Lung microvascular endothelial cell (primary cell): Measurements from ENCODE around the gene CGN. TPM values are rescaled to one million over a fixed set of nuclear protein-coding genes. Genes with fewer than 3 reads are reported as not detected.
A peak's percentile ranks its signal among the peaks of the same experiment; 100 is the strongest.

Source experiments
- DNase-seq, 2 donors: peaks; one replicate each; pipeline versions ENCODE4 v3.0.0 to v3.0.0-alpha.2; 2010; ENCODE audit warnings: low read depth in 2 of 2
- total RNA-seq: library from RNA; depleted of rRNA; stranded (reverse); fragments of >200 nt; gene quantifications from 2 replicates; pipeline ENCODE4 v1.2.1, GENCODE V29; 2014

The CGN gene, protein sequence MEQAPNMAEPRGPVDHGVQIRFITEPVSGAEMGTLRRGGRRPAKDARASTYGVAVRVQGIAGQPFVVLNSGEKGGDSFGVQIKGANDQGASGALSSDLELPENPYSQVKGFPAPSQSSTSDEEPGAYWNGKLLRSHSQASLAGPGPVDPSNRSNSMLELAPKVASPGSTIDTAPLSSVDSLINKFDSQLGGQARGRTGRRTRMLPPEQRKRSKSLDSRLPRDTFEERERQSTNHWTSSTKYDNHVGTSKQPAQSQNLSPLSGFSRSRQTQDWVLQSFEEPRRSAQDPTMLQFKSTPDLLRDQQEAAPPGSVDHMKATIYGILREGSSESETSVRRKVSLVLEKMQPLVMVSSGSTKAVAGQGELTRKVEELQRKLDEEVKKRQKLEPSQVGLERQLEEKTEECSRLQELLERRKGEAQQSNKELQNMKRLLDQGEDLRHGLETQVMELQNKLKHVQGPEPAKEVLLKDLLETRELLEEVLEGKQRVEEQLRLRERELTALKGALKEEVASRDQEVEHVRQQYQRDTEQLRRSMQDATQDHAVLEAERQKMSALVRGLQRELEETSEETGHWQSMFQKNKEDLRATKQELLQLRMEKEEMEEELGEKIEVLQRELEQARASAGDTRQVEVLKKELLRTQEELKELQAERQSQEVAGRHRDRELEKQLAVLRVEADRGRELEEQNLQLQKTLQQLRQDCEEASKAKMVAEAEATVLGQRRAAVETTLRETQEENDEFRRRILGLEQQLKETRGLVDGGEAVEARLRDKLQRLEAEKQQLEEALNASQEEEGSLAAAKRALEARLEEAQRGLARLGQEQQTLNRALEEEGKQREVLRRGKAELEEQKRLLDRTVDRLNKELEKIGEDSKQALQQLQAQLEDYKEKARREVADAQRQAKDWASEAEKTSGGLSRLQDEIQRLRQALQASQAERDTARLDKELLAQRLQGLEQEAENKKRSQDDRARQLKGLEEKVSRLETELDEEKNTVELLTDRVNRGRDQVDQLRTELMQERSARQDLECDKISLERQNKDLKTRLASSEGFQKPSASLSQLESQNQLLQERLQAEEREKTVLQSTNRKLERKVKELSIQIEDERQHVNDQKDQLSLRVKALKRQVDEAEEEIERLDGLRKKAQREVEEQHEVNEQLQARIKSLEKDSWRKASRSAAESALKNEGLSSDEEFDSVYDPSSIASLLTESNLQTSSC
- under 0.01 and 0.40 TPM in 2 replicates for total RNA-seq

DNA sequence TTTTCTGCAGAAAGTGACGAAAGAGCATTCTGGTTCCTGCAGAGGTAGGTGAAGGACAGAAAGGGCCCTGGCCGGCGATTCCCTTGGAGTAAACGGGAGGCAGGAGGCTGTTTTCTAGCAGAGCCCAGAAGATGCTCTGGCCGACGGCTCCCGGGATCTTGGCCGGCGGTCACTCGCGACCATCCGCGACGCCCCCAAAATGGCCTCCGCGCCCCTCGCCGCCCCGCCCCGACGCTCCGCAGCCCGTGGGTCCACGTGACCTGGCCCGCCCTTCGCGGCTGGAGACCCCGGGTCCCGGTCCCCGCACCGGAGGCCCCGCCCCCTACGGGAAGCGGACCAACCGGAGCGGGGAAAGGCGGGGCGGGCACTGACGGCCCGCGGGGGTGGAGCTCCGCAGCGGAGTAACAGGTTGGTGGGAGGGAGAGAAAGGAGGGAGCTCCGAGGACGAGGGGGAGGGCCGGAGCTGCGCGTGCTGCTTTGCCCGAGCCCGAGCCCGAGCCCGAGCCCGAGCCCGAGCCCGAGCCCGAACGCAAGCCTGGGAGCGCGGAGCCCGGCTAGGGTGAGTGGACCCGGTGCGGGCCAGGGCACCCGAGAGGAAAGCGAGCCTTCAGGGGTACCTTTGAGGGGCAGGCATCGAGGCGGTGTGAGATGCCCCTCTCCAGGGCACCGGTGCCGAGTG is at the start of gene CGN:
Gene CGN, plus strand, starts transcription at position 431 of the 679 bp plus-strand sequence. CDS start 7,133 bp downstream, outside the sequence.
- DNase-seq: peak; percentile 73 to 87

DNA sequence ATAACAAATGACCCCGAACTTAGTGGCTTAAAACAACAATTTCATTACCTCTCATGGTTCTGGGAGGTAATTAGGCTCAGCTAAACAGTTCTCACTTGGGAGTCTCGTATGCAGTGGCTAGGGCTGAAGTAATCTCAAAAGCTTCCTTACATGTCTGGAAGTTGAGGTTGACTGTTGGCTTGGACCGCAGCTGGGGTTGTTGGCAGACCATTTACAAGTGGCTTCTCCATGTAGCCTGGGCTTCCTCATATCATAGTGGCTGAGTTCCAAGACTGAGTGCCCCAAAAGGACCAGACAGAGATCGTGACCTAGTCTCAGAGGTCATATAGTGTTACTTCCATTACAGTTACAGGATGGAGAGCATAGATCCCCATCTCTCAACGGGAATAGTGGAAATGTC is 49.5 kb upstream of the CGN start:
- no peak for DNase-seq

DNA sequence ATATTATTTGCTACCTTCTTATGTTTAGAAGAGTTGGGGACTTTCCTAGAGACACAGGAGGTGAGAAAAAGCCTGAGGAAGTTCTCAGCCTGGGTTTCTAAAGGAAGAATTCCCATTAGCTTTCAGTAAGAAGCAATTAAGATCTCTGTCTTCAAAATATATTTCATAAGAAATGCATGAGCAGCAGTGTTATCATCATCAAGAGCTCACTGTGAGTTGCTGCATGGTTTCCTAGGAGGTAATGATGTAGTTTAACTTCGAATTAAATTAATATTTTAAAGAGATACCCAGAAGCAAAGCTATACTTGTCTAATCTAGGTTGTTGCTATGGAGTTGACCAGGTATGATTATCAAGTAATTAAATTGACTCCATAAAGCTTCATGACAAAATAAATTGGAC is 46.2 kb upstream of the CGN start:
- DNase-seq: no peak

DNA sequence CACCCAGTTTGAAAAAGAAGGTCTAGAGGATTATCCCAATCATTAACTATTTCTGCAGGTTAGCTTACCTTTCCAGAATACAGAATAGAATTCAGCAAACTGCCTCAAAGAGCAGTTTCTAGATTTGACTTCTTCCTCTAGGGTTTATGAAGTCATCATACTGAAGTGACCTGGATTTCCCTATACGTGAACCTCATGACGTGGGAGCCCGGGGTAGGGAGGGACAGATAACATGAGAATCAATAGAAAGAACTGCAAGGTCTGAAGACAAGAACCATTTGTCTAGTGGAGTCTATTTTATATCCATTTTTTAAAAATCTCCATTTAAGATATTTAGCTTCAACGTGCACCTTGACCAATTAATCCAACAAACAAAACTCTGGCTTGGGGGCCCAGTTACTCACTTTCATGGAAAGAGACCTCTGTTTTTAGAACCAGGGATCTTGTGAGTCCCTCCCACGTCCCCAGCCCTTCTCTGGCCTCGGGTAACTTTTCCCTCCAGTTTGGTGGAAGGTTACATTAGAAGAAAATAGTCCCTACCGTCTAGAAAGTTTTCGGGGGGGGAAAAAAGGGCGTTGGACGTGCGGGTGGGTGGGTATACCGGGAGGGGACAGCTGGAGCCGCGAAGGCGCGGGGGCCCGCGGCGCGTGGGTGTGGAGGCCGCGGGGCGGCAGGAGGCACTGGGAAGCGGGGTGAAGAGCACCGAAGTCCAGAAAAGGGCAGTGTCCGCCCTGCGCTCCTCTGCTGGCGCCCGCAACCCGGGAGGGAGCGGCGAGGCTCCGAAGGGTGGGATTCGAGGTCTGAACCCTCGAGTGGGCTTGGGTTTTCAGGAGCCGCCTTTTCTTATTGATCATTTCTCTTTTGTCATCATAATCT is 38.1 kb upstream of the CGN start:
- peak; percentile 57 to 69 for DNase-seq

DNA sequence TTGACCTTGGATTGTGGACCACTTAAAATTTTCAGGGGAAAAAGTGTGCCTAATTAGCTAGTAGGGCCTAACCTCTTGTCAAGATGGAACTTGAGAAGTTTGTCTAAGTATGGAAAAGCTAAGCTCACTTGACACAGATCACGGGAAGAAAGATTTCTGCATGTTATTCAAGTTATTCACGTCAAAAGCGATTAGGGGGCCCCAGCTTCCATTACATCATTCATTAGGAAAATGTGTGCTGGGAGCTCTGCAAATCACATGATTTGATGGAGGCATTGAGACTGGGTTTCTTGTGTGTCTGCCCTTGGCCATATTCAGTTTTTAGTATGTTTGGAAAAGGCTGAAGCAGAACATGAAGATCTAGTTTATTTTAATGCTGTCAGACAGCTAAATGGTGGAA is 36.4 kb upstream of the CGN start:
- DNase-seq: no peak

DNA sequence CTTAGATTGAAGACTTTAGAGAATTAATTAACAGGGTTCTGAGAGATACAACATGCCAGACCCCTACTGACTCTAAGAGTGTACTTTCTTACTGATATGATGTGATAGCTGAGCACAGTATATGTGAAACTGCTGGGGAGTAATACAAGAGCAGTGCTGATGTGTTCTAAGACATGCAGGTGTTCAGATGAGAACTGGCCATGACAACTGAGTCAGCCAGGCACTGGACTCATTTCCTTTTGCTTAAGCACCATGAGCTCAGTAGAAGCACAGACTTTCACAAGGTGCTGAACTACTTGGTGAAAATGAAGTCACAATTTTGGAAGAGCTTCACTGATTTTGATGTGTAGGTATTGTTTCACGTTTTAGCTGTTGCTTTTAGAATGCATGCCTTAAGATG is 36.0 kb upstream of the CGN start:
- DNase-seq: peak in 1 of 2 donors; percentile 38

DNA sequence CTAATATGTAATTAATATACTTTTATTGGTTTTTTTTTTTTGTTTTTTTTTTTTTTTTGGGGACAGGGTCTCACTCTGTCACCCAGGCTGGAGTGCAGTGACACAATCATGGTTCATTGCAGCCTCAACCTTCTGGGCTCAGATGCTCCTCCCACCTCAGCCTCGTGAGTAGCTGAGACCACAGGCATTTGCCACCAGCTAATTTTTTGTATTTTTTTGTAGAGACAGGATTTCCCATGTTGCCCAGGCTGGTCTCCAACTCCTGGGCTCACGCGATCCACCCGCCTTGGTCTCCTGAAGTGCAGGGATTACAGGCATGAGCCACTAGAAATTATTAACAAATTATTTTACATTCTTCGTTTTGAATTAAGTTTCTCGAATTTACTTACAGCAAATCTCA is 35.1 kb upstream of the CGN start:
- DNase-seq: no peak

DNA sequence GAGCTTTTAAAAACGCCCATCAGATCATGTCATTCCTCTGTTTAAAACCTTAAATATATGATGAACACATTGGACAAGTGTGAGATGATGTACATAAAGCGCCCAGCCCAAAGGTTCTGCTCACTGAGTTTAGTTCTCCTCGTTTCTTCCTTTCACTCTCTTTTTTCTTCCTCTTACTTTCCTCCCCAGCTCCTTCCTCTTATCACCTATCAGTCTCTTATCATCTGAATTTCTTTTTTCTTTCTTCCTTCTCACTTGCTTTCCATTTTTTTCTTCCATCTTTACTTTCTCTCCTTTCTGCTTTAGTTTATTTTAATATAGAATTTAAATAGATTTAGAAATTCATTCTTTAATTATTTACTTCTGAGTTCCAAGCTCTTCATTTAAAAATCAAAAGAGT is 34.1 kb upstream of the CGN start:
- DNase-seq: no peak

DNA sequence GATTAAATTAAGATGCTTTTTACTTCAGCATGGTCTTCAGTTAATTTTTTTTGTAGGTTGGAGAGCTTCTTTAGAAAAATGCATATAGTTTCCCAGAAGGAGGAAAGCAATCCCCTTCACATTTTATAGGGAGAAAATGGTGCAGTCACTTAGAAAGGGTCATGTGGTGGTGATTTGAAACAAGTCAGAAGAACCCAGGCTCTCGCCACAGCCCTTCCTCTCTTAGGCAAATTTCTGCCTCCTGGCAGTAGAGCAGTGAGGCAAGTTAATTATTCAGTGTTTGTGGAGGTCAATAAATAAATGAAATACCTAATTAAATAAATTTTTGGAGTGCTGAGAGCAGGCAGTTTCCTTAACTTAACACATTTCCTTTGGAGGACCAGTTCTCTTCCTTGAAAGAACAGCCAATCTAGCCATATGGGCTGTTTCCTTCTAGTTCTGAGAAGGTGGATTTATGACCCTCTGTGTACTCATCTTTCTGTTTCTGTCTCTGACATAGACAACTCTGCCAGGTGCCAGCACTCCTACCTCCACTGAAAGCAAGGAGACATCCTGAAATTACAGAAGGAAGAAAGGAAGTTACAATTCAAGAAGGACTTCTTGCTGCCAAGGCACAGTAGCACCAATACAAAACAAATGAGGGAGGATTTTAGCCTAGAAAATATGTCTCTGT is 32.9 kb upstream of the CGN start:
- DNase-seq: no peak

DNA sequence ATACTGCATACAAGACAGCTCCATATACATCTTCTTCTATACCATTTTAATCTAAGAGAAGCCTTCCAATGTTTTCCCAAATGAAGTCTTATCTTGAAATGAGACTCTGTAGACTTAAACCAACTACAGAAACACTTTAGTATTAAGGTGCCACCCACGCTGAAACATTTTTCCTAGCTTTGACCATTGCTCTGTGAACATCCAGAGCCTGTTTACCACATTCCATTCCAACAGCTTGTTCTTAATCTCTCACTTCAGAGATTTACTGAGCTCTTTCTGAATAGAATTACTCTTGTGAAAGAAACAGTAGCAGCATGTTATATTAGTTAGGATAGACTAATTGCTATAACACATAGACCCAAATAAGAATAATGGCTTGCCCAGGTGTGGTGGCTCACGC is 32.3 kb upstream of the CGN start:
- DNase-seq: no peak

DNA sequence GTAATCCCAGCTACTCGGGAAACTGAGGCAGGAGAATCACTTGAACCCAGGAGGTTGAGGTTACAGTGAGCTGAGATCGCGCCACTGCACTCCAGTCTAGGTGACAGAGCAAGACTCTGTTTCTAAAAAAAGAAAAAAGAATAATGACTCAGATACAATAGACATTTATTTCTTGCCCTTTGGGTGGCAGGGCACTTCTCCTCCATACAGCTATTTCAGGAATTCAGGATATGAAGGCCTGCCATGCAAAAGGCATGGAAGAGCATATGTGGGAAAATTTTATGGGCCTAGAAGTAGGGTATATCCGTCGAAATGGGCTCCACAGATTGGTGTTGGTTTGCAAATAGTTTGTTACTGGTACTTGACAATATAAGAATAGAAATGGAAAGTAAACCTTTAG is 31.7 kb upstream of the CGN start:
- DNase-seq: no peak

DNA sequence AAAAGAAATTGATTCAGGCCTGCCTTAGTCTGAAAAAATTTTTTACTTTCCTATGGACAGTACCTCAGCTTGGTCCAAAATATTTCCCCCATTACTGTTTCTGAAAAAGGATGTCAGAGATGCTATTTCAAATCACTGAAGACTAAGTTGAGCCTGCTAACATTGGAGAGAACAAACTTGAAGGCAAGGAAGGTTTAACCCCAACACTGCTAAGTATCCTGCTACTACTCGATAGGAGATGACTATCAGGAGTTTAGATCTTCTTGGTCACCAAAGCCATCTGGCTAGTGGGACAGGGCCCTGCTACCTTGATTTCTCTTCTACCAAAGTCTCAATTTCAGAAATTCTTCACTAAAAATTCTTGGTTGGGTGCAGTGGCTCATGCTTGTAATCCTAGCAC is 29.2 kb upstream of the CGN start:
- no peak for DNase-seq

DNA sequence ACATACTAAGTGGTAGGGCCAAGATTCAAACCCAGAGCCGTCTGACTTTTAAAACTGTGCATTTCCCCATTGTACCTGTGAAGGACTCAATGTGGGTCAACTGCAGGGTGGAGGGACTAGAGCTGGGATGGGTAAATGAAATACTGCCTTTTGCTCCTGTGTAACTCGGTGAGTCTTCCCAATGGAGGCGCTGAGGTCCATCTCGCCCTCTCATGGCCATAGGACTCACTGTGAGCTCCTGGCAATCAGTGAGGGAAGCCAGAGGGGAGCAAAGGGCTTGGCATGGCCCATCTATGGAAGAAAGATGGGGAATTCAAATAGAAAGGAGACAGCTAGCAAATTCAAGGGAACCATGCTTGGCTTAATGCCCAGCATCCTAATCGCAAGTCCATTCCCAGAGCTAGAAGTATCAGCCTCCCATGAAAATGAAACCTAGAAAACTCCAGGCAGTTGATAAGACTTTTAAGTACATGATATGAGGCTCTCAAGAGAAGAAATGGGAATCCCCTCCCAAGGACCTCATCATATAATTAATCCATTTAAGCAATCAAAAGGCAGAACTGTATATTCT is 25.4 kb upstream of the CGN start:
- DNase-seq: no peak

DNA sequence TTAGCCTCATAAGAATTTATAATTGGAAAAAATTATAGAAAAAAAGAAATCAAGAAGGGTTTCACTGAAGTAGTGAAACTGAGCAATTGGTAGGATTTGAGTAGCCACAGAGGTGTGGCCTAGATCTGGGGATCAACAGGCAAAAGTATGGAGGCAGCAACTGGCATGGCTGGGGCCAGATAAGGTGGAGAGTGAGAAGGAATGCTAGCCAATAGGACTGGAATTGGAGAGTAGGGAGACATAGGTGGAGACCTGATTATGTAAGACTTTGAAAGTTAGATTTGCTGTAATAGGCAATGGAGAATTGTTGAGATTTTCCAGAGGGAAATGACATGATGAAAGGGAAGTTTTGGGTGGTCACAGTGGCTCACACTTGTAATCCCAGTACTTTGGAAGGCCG is 24.6 kb upstream of the CGN start:
- DNase-seq: no peak

DNA sequence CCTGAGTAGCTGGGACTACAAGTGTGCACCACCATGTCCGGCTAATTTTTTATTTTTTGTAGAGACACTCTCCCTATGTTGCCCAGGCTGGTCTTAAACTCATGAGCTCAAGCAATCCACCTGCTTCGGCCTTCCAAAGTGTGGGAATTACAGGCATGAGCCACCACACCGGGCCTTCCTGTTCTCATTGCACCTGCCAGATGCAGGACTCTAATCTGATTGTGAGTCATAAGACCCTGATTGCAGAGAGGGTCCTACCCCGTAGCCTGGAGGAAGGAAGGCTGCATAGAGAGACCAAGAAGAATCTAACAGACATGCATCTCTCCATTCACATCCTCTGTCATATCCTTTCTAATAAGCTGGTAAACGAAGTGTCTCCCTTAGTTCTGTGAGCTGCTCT is 19.5 kb upstream of the CGN start:
- DNase-seq: no peak

DNA sequence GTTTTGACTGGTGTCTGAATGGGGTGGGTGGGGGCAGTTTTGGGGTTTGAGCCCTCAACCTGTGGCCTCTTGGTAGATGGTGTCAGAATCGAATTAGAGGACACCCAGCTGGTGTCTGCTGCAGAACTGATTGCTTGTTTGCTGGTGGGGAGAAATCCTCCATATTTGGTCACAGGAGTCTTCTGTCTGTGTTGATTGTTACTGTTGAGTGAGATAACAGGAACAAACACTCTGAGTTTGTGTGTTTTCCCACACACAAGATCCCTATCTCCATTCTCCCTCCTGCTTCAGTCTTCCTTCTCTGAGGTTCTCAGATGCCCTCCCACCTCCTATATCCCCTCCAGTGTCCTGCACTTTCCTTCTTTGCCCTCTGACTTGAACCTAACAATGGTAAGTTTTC is 19.1 kb upstream of the CGN start:
- no peak for DNase-seq

DNA sequence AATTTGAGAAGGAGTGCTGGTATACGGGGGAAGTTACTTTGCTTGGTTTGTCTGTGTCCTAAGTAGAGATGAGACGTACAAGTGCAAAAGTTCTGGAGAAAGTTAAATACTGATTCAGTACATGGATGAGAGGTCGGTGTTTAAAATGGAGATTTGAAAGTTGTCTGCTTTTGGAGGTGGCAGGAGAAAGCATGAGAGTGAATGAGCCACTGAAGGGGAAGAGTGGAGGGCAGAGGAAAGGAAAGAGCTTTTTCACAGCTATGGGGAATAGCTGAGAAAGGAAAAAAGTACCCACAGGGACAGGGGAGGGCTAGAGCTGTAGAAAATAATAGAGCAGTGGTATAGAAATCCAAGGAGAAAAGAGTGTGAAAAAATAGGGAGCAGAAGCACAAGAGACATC is 18.1 kb upstream of the CGN start:
- no peak for DNase-seq

DNA sequence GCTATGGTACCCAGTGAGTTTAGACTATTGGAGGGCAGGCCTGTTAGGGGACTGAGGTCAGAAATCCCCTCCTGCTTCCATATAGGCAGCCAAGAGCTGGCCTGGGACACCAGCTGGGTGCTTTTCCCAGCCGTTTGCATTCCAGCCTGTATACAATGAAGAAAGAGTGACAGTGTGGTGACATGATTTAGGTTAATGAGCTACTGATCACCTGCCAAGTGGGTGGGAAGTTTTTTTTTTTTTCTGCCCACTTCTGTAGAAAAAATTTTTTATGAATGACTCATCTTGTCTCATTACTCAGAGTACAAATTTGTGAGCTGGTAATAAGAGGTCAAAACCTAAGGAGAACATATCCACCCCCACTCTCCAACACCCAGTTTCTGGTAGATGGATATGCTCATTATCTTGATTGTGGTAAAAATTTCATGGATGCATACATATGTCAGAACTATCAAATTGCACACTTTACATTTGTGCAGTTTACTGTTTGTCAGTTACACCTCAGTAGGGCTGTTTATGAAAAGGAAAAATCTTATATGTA is 16.4 kb upstream of the CGN start:
- peak; percentile 76 to 90 for DNase-seq

DNA sequence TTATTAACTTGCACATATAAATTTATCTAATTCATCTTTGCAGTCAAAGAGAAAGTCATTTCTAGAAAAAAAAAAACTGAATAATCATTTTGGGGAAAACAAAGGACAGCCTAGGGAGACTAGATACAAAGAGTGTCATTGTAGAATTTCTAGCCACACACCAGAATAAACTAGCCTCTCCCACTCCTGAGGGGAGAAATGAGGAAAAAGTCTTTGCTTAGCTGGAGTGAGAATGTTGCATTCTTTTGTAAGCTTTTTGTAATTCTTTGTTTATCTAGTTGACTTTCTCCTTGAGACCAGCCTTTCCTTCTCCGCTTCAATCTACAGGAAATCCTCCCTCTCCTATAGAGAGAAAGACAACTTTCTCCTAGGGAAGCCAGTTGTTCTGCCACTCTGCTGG is 15.9 kb upstream of the CGN start:
- DNase-seq: no peak
